Measurements from ENCODE around the gene MBOAT7. TPM values are rescaled to one million over a fixed set of nuclear protein-coding genes. Genes with fewer than 3 reads are reported as not detected.

Gene MBOAT7
- total and polyA plus RNA-seq, 4 donors, result 10.3 to 31.5 (median 15.0) TPM

GRCh38 chr19:54164369-54165068 lies 24.9 kb downstream of the MBOAT7 start:
- DNase-seq (ENCODE audit: low spot score), result peak; percentile 61
- H3K9me3 ChIP-seq (ENCODE audit: control insufficient read depth in 4 of 4, low read length in 3 of 4), result no peaks in the 10 kb centered on the region
- H3K27me3 ChIP-seq (ENCODE audit: control insufficient read depth in 4 of 4, insufficient read depth in 4 of 4, low read length in 3 of 4), result no peaks in the 10 kb centered on the region
- no peak overlapping the region for H3K9ac ChIP-seq (ENCODE audit: low read depth in 1 of 2, low read length in 2 of 2)
- H3K27ac ChIP-seq (ENCODE audit: low read depth in 1 of 2, low read length in 2 of 2), result no peak overlapping the region
- TF ChIP-seq NR2F2 (IDR thresholded peaks at IDR 0.05) (no peak), EGR1 (IDR thresholded peaks at IDR 0.05; ENCODE audit: low read depth in 2 of 2) (no peak), SP1 (IDR thresholded peaks at IDR 0.05) (no peak)
- no peaks in the 10 kb centered on the region for H3K36me3 ChIP-seq (ENCODE audit: control insufficient read depth in 4 of 4, insufficient read depth in 3 of 4, low read depth in 1 of 4, low read length in 3 of 4)
- H3K4me3 ChIP-seq (ENCODE audit: low read depth in 1 of 3, low read length in 3 of 3), result no peak overlapping the region
- peaks cover 10 to 25% (median 18%) of the 10 kb centered on the region in 4 donors for H3K4me1 ChIP-seq (ENCODE audit: control insufficient read depth in 4 of 4, insufficient read depth in 4 of 4, low read length in 3 of 4)
- WGBS, result 16% methylated on average over 37 of the region's 37 CpGs

GRCh38 chr19:54162884-54163283 lies 26.5 kb downstream of the MBOAT7 start:
- H3K27ac ChIP-seq (ENCODE audit: low read depth in 1 of 2, low read length in 2 of 2), result peak overlapping the region; percentile 54 to 72
- H3K4me1 ChIP-seq (ENCODE audit: control insufficient read depth in 4 of 4, insufficient read depth in 4 of 4, low read length in 3 of 4), result peaks cover 10 to 37% (median 31%) of the 10 kb centered on the region in 4 donors
- H3K36me3 ChIP-seq (ENCODE audit: control insufficient read depth in 4 of 4, insufficient read depth in 3 of 4, low read depth in 1 of 4, low read length in 3 of 4), result peaks cover 0 to 3% (median 1%) of the 10 kb centered on the region in 4 donors
- peak overlapping the region in 2 of 3 donors; percentile 49 to 71 for H3K4me3 ChIP-seq (ENCODE audit: low read depth in 1 of 3, low read length in 3 of 3)
- H3K9ac ChIP-seq (ENCODE audit: low read depth in 1 of 2, low read length in 2 of 2), result no peak overlapping the region
- TF ChIP-seq CTCF (IDR thresholded peaks at IDR 0.05; ENCODE audit: low read depth, low read length, missing input control) (no peak), SP1 (IDR thresholded peaks at IDR 0.05) (no peak), RXRA (IDR thresholded peaks at IDR 0.05) (no peak), TAF1 (conservative IDR thresholded peaks at IDR 0.05) (no peak), FOXA2 (IDR thresholded peaks at IDR 0.05) (no peak), RAD21 (IDR thresholded peaks at IDR 0.05) (no peak), YY1 (IDR thresholded peaks at IDR 0.05) (no peak), NR2F2 (IDR thresholded peaks at IDR 0.05) (no peak), ZBTB33 (IDR thresholded peaks at IDR 0.05) (no peak), EGR1 (IDR thresholded peaks at IDR 0.05; ENCODE audit: low read depth in 2 of 2) (no peak), HNF4A (conservative IDR thresholded peaks at IDR 0.05) (no peak), HNF4G (IDR thresholded peaks at IDR 0.05) (no peak), REST (IDR thresholded peaks at IDR 0.05) (no peak), FOXA1 (IDR thresholded peaks at IDR 0.05) (no peak), JUND (IDR thresholded peaks at IDR 0.05) (no peak), GABPA (IDR thresholded peaks at IDR 0.05 in 1 of 2, conservative IDR thresholded peaks at IDR 0.05 in 1 of 2) (no peak), ATF3 (IDR thresholded peaks at IDR 0.05) (no peak), MAX (IDR thresholded peaks at IDR 0.05) (no peak)
- no peaks in the 10 kb centered on the region for H3K9me3 ChIP-seq (ENCODE audit: control insufficient read depth in 4 of 4, low read length in 3 of 4)
- WGBS, result 73% methylated on average over 14 of the region's 14 CpGs
- no peak for DNase-seq (ENCODE audit: low spot score)
- no peaks in the 10 kb centered on the region for H3K27me3 ChIP-seq (ENCODE audit: control insufficient read depth in 4 of 4, insufficient read depth in 4 of 4, low read length in 3 of 4)
